ENCODE measurements around the gene NXPE2.

- TF ChIP-seq CTCF (IDR thresholded peaks at IDR 0.05) (no peak), ZFX (IDR thresholded peaks at IDR 0.05; ENCODE audit: borderline replicate concordance) (no peak)
Observed at GRCh38 chr11:114668109-114668508, 10.2 kb upstream of the NXPE2 start.
